HepG2 (cell line): ENCODE data around the gene SYS1. TPM values are rescaled to one million over a fixed set of nuclear protein-coding genes. Genes with fewer than 3 reads are reported as not detected.

Experiments used
- CENPT ChIP-seq: sonication (generic); formaldehyde crosslinking; IDR thresholded peaks from 2 replicates; pipeline ENCODE4 v1.8.0; 2022; ENCODE audit warnings: low read depth, mild to moderate bottlenecking, moderate library complexity, missing genetic modification reagents
- CREB3 ChIP-seq: sonication (generic); formaldehyde crosslinking; IDR thresholded peaks from 2 replicates; pipeline ENCODE4 v1.5.0; 2020; ENCODE audit warnings: missing genetic modification reagents
- ETV5 ChIP-seq: IDR thresholded peaks from 2 replicates; pipeline ENCODE4 v1.6.1; 2018; ENCODE audit warnings: missing biosample characterization, missing genetic modification reagents, inconsistent platforms, borderline replicate concordance
- GMEB2 ChIP-seq: IDR thresholded peaks from 2 replicates; pipeline ENCODE4 v1.6.1; 2016; ENCODE audit warnings: missing biosample characterization, missing genetic modification reagents, low read depth
- HMG20B ChIP-seq: conservative IDR thresholded peaks from 2 replicates; pipeline ENCODE4 v1.6.1; 2016; ENCODE audit warnings: missing genetic modification reagents, missing compliant biosample characterization
- JUNB ChIP-seq: sonication (generic); formaldehyde crosslinking; IDR thresholded peaks from 2 replicates; pipeline ENCODE4 v1.8.0; 2022; ENCODE audit warnings: missing genetic modification reagents, mild to moderate bottlenecking, borderline replicate concordance
- KDM3A ChIP-seq: IDR thresholded peaks from 2 replicates; pipeline ENCODE4 v1.6.1; 2018; ENCODE audit warnings: low read depth, missing compliant biosample characterization
- KDM5B ChIP-seq: sonication (generic); formaldehyde crosslinking; IDR thresholded peaks from 2 replicates; pipeline ENCODE4 v1.4.0; 2020; ENCODE audit warnings: missing genetic modification reagents, mild to moderate bottlenecking, borderline replicate concordance
- KLF6 ChIP-seq: IDR thresholded peaks from 2 replicates; pipeline ENCODE4 v1.8.0; 2016; ENCODE audit warnings: missing biosample characterization, missing genetic modification reagents
- MXD4 ChIP-seq: IDR thresholded peaks from 2 replicates; pipeline ENCODE4 v1.6.1; 2016; ENCODE audit warnings: mild to moderate bottlenecking, missing biosample characterization, missing genetic modification reagents
- MYC ChIP-seq: sonication (generic); formaldehyde crosslinking; IDR thresholded peaks from 2 replicates; pipeline ENCODE4 v1.9.0; 2021; ENCODE audit warnings: missing genetic modification reagents, borderline replicate concordance
- NCOR1 ChIP-seq: fragments of 200-600 bp; sonication (generic); IDR thresholded peaks from 2 replicates; pipeline ENCODE4 v1.7.0; 2017; ENCODE audit warnings: antibody characterized with exemption, low read length, borderline replicate concordance
- PHF5A ChIP-seq: IDR thresholded peaks from one replicate; pipeline ENCODE4 v1.6.1; 2018; ENCODE audit warnings: low read depth, missing genetic modification reagents; ENCODE audit not compliant: unreplicated experiment
- SMARCE1 ChIP-seq: fragments of 450-650 bp; IDR thresholded peaks from 2 replicates; pipeline ENCODE4 v1.6.1; 2017; ENCODE audit warnings: borderline replicate concordance
- ZFP36L1 ChIP-seq: sonication (generic); formaldehyde crosslinking; IDR thresholded peaks from 2 replicates; pipeline ENCODE4 v1.8.0; 2022; ENCODE audit warnings: mild to moderate bottlenecking, missing genetic modification reagents, moderate library complexity
- ZFX ChIP-seq: sonication (generic); formaldehyde crosslinking; IDR thresholded peaks from 2 replicates; pipeline ENCODE4 v1.4.0; 2020; ENCODE audit warnings: mild to moderate bottlenecking, low read depth, missing genetic modification reagents, moderate library complexity
- ZNF225 ChIP-seq: sonication (generic); formaldehyde crosslinking; IDR thresholded peaks from 2 replicates; pipeline ENCODE4 v1.4.0; 2020; ENCODE audit warnings: mild to moderate bottlenecking, missing genetic modification reagents
- ZNF24 ChIP-seq: fragments of 450-650 bp; IDR thresholded peaks from 2 replicates; pipeline ENCODE4 v1.6.1; 2017; ENCODE audit warnings: antibody characterized with exemption, mild to moderate bottlenecking
- ZNF333 ChIP-seq: sonication (generic); formaldehyde crosslinking; IDR thresholded peaks from 2 replicates; pipeline ENCODE4 v1.4.0; 2020; ENCODE audit warnings: mild to moderate bottlenecking, missing genetic modification reagents, borderline replicate concordance
- ZNF337 ChIP-seq: sonication (generic); formaldehyde crosslinking; IDR thresholded peaks from 2 replicates; pipeline ENCODE4 v1.5.1; 2020; ENCODE audit warnings: missing genetic modification reagents, low read depth, mild to moderate bottlenecking, borderline replicate concordance
- ZNF501 ChIP-seq: sonication (generic); formaldehyde crosslinking; IDR thresholded peaks from 2 replicates; pipeline ENCODE4 v1.5.1; 2020; ENCODE audit warnings: mild to moderate bottlenecking, moderate library complexity, missing genetic modification reagents
- ZNF562 ChIP-seq: sonication (generic); formaldehyde crosslinking; IDR thresholded peaks from 2 replicates; pipeline ENCODE4 v1.8.0; 2022; ENCODE audit warnings: missing genetic modification reagents, borderline replicate concordance
- ZNF709 ChIP-seq: sonication (generic); formaldehyde crosslinking; IDR thresholded peaks from 2 replicates; pipeline ENCODE4 v1.5.0; 2020; ENCODE audit warnings: mild to moderate bottlenecking, missing genetic modification reagents
- ZSCAN12 ChIP-seq: sonication (generic); formaldehyde crosslinking; IDR thresholded peaks from 2 replicates; pipeline ENCODE4 v1.9.0; 2021; ENCODE audit warnings: mild to moderate bottlenecking, missing genetic modification reagents
- ZXDC ChIP-seq: sonication (generic); formaldehyde crosslinking; IDR thresholded peaks from 2 replicates; pipeline ENCODE4 v1.5.0; 2020; ENCODE audit warnings: mild to moderate bottlenecking, missing genetic modification reagents
- polyA plus RNA-seq, 8 experiments: library from polyadenylated mRNA; depleted of rRNA in 3 of 8; stranded (reverse) in 7 of 8; unstranded in 1 of 8; fragments of >200 nt; fragmentation: Illumina TruSeq in 4 of 8; extraction: Trizol in 4 of 8; gene quantifications; 2 replicates each; pipeline versions ENCODE4 v1.2.1 to v1.2.3, GENCODE V29; 2011 to 2016; ENCODE audit warnings: low read depth in 4 of 8, missing spikeins in 1 of 8, mixed read lengths in 1 of 8; ENCODE audit not compliant: insufficient read depth in 1 of 8
- total RNA-seq, 5 experiments: library from RNA; depleted of rRNA; stranded (reverse); fragments of >200 nt; fragmentation: Illumina TruSeq; extraction: Trizol; gene quantifications; 2 replicates each; pipeline ENCODE4 v1.2.3, GENCODE V29; 2016; ENCODE audit warnings: low read depth in 1 of 5

SYS1 gene
- total and polyA plus RNA-seq, 2 of the 13 experiments (the other 11 are each of a cell fraction or from before 2014, with no cell fraction given) = 38.3 to 65.6 TPM

- peak; percentile 56; the same call in 1 of the 2 replicates for TF ChIP-seq ZFX
- TF ChIP-seq ZSCAN12 = 0 out of 2 replicates have a peak, but pooled peaks have one; percentile 61
- peak; percentile 36; the same call in 1 of the 2 replicates for TF ChIP-seq MXD4 (CRISPR knock-in tag)
- no peak for TF ChIP-seq KLF6 (CRISPR knock-in tag)
- peak; percentile 70; the same call in 1 of the 2 replicates for TF ChIP-seq KDM5B
- 0 out of 2 replicates have a peak, but pooled peaks have one; percentile 72 for TF ChIP-seq ZNF709 (CRISPR knock-in tag)
- TF ChIP-seq ZFP36L1 = no peak
- peak; percentile 29; the same call in 1 of the 2 replicates for TF ChIP-seq ZNF225 (CRISPR knock-in tag)
- TF ChIP-seq HMG20B = no peak
- TF ChIP-seq ZNF333 (CRISPR knock-in tag) = no peak
- TF ChIP-seq GMEB2 = no peak
- peak; percentile 63 for TF ChIP-seq MYC (CRISPR knock-in tag)
- TF ChIP-seq ETV5 (CRISPR knock-in tag) = peak; percentile 44; the same call in 1 of the 2 replicates
- no peak for TF ChIP-seq NCOR1
- TF ChIP-seq PHF5A (CRISPR knock-in tag) = no peak
- peak; percentile 81 for TF ChIP-seq ZXDC
- TF ChIP-seq KDM3A (CRISPR knock-in tag) = no peak
- no peak for TF ChIP-seq CREB3
- no peak for TF ChIP-seq ZNF337 (CRISPR knock-in tag)
- TF ChIP-seq ZNF24 = no peak
- no peak for TF ChIP-seq CENPT (CRISPR knock-in tag)
- TF ChIP-seq ZNF501 (CRISPR knock-in tag) = 0 out of 2 replicates have a peak, but pooled peaks have one; percentile 15
- TF ChIP-seq SMARCE1 = no peak
- TF ChIP-seq ZNF562 = no peak
- TF ChIP-seq JUNB = 0 out of 2 replicates have a peak, but pooled peaks have one; percentile 20
These were observed 43.5 kb downstream of the SYS1 start (continued) for GRCh38 chr20:45406260-45407066.
